Sigmoid colon (tissue), 4 donors: ENCODE results near the gene SOX12.

Experiments used
- CTCF ChIP-seq, 4 experiments: fragments of 450-650 bp in 3 of 4; fragments of 200-600 bp in 1 of 4; IDR thresholded peaks; one replicate each; pipeline ENCODE4 v1.5.1; 2016 to 2019; ENCODE audit warnings: antibody characterized with exemption in 4 of 4, mild to moderate bottlenecking in 3 of 4, moderate library complexity in 2 of 4
- EP300 ChIP-seq, 4 donors: sonication (generic); formaldehyde crosslinking; IDR thresholded peaks; one replicate each; pipeline ENCODE4 v1.6.1; 2017; ENCODE audit warnings: antibody characterized with exemption in 4 of 4
- POLR2A ChIP-seq, 2 donors: fragments of 450-650 bp; IDR thresholded peaks; one replicate each; pipeline ENCODE4 v1.6.1; 2016; ENCODE audit warnings: antibody characterized with exemption in 2 of 2, mild to moderate bottlenecking in 2 of 2, moderate library complexity in 2 of 2
- POLR2AphosphoS5 ChIP-seq, 4 donors: sonication (generic); formaldehyde crosslinking; IDR thresholded peaks; one replicate each; pipeline ENCODE4 v1.6.1; 2017; ENCODE audit warnings: antibody characterized with exemption in 4 of 4

DNA sequence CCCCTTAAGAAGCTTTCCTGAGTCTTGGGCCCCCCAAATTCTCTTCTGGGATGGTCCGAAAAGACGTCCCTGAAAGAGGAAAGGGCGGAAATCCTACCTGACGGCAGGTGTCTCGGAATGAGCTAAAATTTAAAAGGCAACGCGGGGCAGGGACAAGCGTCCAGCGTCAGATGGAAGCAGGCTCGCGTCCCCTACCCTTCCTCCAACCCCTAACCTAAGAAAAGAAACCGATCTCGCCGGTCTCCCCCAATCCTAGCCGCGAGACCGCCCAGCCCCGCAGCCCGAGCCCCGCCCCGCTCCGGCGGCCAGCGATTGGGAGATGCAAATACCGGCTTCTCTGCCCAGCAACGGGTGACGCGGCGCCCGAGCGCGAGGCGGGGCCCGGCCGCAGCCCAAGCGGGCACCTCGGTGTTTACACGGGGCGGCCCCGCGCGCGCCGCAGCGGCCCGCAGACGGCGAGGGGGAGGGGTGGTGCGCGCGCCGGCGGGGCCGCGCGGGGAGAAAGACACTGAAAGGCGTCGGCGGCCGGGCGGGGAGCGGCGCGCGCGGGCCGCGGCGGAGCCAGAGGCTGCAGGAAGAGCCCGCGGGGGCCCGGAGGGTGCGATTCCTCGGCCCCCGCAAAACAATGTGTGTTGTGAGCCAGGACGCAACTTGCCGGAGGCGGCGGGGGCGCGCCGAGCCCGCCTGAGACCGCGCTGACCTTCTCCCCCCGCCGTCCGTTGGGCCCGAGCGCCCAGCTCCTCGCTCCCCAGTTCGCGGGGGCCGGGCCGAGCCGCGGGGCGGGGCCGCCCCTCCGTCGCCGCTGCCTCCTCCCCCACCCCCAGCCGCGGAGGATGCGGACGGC, at the start of gene SOX12:
- TF ChIP-seq CTCF (IDR thresholded peaks at IDR 0.05) (no peak), EP300 (IDR thresholded peaks at IDR 0.05) (no peak), POLR2AphosphoS5 (IDR thresholded peaks at IDR 0.05) (peak; percentile 72 to 88 (median 76)), POLR2A (IDR thresholded peaks at IDR 0.05) (peak; percentile 31 to 72)
